Dermis microvascular lymphatic vessel endothelial cell (primary cell): Measurements from ENCODE around the gene WDR75. TPM values are rescaled to one million over a fixed set of nuclear protein-coding genes. Genes with fewer than 3 reads are reported as not detected.
A peak's percentile ranks its signal among the peaks of the same experiment; 100 is the strongest.

Experiments
- DNase-seq, 2 donors: peaks; one replicate each; pipeline versions ENCODE4 v3.0.0 to v3.0.0-alpha.2; 2010; ENCODE audit warnings: low read depth in 2 of 2
- total RNA-seq: library from RNA; depleted of rRNA; stranded (reverse); fragments of >200 nt; gene quantifications from 2 replicates; pipeline ENCODE4 v1.2.1, GENCODE V29; 2014

WDR75 gene
- total RNA-seq, 1 donor from 2014 or later = 45.3 TPM

GRCh38 chr2:189498205-189498604 lies 56.9 kb downstream of the WDR75 start:
- no peak for DNase-seq

DNA sequence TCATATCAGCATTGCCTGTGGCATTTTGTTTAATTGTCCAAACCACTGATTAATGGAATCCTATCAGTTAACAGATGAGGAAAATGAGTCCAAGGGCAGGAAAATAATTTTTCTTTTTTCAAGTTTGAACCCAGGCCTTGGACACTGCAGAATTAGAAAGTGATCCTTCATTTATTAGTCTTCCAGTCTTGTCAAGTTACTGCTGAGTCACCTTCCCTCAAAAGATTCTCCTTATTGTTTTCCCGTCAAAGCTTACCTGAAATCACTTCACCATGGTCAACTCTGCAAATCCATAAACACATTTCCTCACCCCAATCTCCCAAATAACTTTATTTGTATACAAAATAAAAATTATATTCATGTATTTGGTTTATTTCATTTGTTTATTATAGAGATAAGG lies 57.9 kb downstream of the WDR75 start:
- DNase-seq = no peak

GRCh38 chr2:189500456-189501160 lies 59.3 kb downstream of the WDR75 start:
- no peak for DNase-seq

DNA sequence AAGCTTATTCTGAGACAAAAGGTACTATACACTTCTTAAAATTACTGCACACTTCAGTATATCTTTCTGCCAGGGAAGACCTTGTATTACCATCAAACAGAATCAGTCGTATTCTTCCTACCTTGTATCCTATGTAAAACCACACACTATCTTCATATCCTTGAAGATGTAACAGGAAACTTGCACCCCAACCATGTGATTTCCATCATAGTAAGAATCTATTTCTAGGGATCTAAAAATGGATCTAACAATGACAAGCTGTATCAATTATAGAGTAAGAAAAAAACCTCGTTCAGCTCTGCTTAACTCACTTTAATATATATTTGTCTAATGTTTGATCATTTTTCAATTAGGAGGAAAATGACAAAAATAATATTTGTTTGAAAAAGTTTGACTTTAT lies 60.2 kb downstream of the WDR75 start:
- no peak for DNase-seq

- DNase-seq = no peak
Observed at GRCh38 chr2:189502714-189503113, 61.4 kb downstream of the WDR75 start.

DNA sequence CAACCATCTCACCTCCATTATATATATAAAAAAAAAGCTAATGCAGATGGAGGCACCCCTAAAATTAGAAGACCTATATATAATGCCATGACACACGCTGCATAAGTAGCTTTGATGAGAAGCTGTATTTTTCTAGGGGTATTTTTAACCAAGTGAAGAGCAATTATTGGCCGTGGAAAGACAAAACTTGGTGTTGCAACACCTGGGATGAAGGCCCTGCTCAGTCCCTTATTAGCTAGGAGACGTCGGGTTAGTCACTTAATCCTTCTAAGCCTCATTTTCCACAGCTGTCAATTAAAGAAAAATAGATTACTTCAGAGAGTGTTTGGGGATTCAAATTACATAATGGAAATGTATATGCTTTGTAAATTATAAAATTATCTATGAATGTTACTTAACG lies 63.0 kb downstream of the WDR75 start:
- no peak for DNase-seq

DNA sequence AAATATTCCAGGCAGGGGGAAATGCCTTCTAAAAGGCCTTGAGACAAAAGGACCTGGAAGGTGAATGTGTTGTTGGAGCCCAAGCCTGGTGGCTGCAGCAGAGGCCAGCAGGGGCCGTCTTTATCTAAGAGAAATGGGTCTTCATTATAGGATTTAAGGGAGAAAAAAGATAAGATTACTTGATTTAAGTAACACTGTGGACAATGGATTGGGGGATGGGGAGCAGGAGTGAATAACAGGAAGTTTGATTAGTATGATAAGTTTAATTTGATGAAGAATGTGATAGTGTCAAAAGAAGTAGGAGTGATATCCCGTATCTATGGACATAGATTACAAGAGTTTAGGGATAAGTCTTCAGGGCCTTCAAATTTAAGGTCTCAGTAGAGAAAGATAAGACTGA lies 64.2 kb downstream of the WDR75 start:
- no peak for DNase-seq

- DNase-seq = peak in 1 of 2 donors; percentile 25
Observed at GRCh38 chr2:189506514-189506976, 65.3 kb downstream of the WDR75 start.

DNA sequence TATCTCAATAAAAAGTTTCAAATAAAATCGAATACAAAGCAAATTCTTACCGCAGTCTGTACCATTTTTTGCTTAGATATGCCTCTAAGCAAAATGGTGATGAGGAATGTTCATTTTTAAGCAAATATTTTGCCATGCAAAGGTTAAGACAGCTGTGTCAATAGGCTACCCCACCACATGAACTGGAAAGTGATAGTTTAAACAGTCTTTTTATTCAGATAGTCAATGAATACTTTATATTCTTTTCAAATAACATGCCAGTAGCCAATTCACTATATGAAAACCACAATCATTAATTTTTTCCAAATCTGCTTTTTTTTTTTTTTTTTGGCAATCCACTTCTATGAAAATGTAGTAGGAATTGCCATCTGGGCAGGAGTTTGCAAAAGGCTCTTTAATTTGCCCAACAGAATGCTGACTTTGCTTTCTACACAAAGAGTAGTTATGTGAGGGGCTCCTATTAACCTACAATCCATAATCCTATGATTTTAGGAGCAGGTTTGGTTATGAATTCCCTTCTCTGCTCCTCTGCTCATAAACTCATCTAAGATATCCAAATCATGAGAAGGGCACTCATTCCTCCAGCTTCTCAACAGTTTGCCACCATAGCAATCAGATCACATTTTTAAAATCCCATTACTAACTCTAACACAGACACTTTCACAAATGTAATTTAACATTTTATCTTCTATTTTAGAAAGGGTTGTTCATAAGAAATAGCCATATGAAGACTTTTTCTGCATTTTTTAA lies 70.1 kb downstream of the WDR75 start:
- no peak for DNase-seq

DNA sequence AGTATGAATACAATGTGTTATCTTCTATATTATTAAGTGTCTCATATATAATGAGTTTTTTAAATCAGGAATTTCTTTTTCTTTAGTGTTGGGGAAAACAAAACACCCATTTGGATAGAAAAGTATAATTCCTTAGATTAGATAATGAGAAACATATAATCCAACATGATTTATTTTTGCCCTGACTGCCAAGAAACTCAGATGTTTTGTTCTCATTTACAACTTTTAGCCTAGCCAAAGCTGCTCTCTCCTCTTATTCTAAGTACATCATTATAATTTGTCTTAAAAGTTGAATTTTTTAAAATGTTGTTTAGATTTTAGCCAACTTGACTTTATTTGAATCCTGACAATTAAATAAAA lies 70.7 kb downstream of the WDR75 start:
- DNase-seq = no peak

- DNase-seq = no peak
Observed at GRCh38 chr2:189512879-189513278, 71.6 kb downstream of the WDR75 start.

- no peak for DNase-seq
Observed at GRCh38 chr2:189514104-189514503, 72.8 kb downstream of the WDR75 start.

DNA sequence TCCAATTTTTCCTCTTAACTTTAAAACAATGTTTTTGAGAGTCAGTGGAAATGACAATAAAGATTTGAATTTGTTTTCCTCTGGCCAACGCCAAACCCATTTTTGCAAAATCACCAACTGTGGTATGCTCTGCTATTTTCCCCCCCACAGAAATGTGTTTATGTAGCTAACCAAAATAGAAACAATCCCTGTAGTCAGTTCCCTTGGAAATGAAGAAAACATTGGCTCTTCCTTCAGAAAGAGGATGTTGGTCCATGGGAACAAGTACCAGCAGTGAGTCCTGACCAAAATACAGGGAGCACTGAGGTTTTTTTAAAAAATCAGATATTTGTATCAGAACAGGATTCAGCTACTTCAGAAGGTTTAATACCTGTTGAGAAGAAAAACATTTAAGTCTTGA lies 74.0 kb downstream of the WDR75 start:
- no peak for DNase-seq

DNA sequence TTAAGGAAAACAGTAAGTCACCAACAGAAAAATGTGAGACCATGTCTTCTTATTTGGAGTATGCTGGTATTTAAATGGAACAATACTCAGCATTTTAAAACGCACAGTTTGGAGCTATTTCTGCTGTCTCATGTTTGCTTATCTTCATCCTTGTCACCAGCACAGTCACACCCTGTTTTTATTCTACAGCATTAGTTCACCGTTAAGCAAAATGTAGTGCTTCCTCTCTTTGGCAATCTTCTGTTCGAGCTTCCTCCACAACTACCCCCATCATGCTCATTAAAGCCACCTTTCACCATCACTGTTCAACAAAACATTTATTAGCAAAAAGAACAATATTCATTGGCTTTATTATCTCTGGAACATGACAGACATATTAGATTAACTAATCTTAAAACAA lies 75.3 kb downstream of the WDR75 start:
- DNase-seq = no peak

DNA sequence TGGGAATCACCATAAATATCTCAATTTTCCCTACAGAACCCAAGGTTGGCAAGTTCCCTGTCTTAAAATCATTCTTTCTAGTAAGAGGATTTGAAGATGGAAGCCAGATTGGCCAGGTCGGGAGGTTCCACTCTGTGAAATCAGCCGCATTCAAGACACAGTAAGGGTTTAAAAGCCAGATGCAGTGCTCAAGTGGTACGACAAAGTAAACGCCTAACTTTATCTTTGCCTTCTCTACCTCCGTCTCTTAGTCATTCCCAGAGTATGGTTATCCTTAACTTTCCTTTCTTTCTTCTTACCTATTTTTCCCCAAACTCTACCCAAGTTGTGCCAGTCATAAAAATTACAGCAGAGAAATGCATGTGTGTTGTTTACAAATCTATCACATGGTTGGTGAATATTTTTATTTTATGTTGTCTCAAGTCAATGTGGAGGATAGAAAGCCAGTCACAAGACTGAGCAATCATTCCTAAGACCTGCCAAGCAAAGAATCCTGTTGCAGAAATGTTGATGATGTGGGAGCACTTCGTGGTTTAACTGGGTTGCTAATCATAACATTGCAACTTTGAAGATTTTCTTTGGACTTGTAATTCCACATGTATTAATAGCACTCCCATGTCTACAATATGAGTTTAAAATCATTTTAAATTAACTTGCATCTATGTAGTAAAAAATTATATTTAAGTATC lies 76.7 kb downstream of the WDR75 start:
- DNase-seq = no peak

DNA sequence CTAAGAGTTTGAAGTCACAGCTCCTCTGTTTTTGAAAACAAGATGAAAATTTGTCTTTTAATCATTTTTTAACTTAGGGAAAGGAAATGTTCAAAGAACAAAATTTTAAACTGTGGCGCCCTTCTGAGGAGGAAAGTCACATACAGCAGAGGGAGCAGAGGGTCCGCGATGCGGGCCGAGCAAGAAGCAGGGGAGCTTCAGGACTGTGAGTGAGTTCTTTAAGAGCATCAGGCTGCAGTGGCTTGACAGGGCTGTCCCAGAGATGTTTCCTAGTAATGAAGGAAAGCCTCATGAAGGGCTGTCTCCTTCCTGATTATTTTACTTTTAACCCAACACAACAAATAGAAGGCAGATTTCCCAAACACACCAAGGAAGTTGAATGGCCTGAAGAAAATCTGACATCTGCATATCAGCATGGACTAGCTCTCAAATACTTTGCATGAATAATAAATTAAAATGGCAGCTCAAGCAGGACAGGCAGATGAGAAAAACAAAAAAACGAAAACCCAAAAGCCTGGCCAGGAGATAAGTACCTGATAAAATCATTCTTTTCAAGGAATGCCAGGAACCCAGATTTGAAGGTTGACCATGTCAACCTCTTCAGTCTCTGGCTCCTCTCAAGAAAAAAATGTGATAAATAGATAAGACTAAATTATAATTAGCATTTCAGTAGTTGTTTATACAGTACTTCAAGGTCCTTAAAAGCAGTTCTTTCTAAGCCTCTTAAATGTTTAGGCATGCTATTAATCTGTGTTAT lies 78.5 kb downstream of the WDR75 start:
- no peak for DNase-seq

GRCh38 chr2:189521699-189522434 lies 80.6 kb downstream of the WDR75 start:
- no peak for DNase-seq

- DNase-seq = no peak
Observed at GRCh38 chr2:189522435-189523151, 81.3 kb downstream of the WDR75 start.

GRCh38 chr2:189524746-189525145 lies 83.5 kb downstream of the WDR75 start:
- no peak for DNase-seq
